Gastroesophageal sphincter (tissue), 3 donors: Measurements from ENCODE around the gene ACOT7.

Experiments
- CTCF ChIP-seq, 4 experiments: fragments of 200-600 bp in 2 of 4; fragments of 450-650 bp in 2 of 4; sonication (generic) in 1 of 4; IDR thresholded peaks; one replicate each; pipeline ENCODE4 v1.5.1; 2017 to 2019; ENCODE audit warnings: antibody characterized with exemption in 4 of 4, mild to moderate bottlenecking in 2 of 4, moderate library complexity in 2 of 4
- POLR2A ChIP-seq, 2 donors: fragments of 450-650 bp; IDR thresholded peaks; one replicate each; pipeline ENCODE4 v1.6.1; 2017; ENCODE audit warnings: antibody characterized with exemption in 2 of 2, mild to moderate bottlenecking in 2 of 2, moderate library complexity in 1 of 2

GRCh38 chr1:6243993-6244392 is 149.6 kb downstream of the ACOT7 start, which contains the start of gene HES3:
- TF ChIP-seq CTCF (IDR thresholded peaks at IDR 0.05), result no peak
- TF ChIP-seq POLR2A (IDR thresholded peaks at IDR 0.05), result no peak
